MCF 10A (cell line): Measurements from ENCODE around the gene SELPLG. TPM values are rescaled to one million over a fixed set of nuclear protein-coding genes. Genes with fewer than 3 reads are reported as not detected.

Experiments
- BruUV-seq: library from RNA; stranded (reverse); fragments of 400-500 nt; replicated peaks from 2 replicates; lab custom pipeline; 2021; lab: Mats Ljungman, UMichigan
- CTCF ChIA-PET: fragments of 300-600 bp; sonication (Branson Sonifier 250); formaldehyde crosslinking; extraction: SDS; loops from one replicate; lab custom pipeline; 2021; ENCODE audit warnings: antibody characterized with exemption, inconsistent platforms; lab: Yijun Ruan, JAX
- POLR2A ChIA-PET: fragments of 300-600, 350-650 bp; sonication (Branson Sonifier 250); formaldehyde crosslinking; extraction: SDS; loops from one replicate; lab custom pipeline; 2020; ENCODE audit warnings: antibody characterized with exemption, inconsistent platforms; lab: Yijun Ruan, JAX
- DNase-seq: peaks from one replicate; pipeline ENCODE4 v3.0.0-alpha.2; 2018; ENCODE audit not compliant: unreplicated experiment
- H3K27ac Mint-ChIP-seq: one replicate; pipeline ENCODE4 v1.8.0; 2022; ENCODE audit warnings: mild to moderate bottlenecking, low read depth, mixed read lengths; ENCODE audit not compliant: unreplicated experiment
- H3K27me3 Mint-ChIP-seq: one replicate; pipeline ENCODE4 v1.8.0; 2022; ENCODE audit warnings: mixed read lengths; ENCODE audit not compliant: insufficient read depth, unreplicated experiment
- H3K36me3 Mint-ChIP-seq: one replicate; pipeline ENCODE4 v1.8.0; 2022; ENCODE audit warnings: mild to moderate bottlenecking, moderate library complexity, mixed read lengths; ENCODE audit not compliant: insufficient read depth, unreplicated experiment
- H3K4me1 Mint-ChIP-seq: one replicate; pipeline ENCODE4 v1.8.0; 2022; ENCODE audit warnings: mixed read lengths; ENCODE audit not compliant: insufficient read depth, unreplicated experiment
- H3K4me3 Mint-ChIP-seq: one replicate; pipeline ENCODE4 v1.8.0; 2022; ENCODE audit warnings: mild to moderate bottlenecking, moderate library complexity, mixed read lengths; ENCODE audit not compliant: unreplicated experiment
- H3K9me3 Mint-ChIP-seq: one replicate; pipeline ENCODE4 v1.8.0; 2022; ENCODE audit warnings: mixed read lengths; ENCODE audit not compliant: unreplicated experiment
- intact Hi-C: fragments of 100-400 bp; cut with micrococcal nuclease; formaldehyde crosslinking; loops from 2 replicates; pipeline ENCODE4 v1.14.1; 2022
- total RNA-seq: library from RNA; stranded (reverse); gene quantifications from 2 replicates; pipeline ENCODE4 v1.2.3, GENCODE V29; 2022
- TF ChIP-seq, protein P1 (sequence below): fragments of 200-600 bp; IDR thresholded peaks from one replicate; pipeline ENCODE4 v1.8.0; 2022; ENCODE audit warnings: antibody characterized with exemption, mild to moderate bottlenecking; ENCODE audit not compliant: unreplicated experiment

The SELPLG gene
- total RNA-seq, 1 experiment from 2014 or later, result 0.86 TPM

DNA sequence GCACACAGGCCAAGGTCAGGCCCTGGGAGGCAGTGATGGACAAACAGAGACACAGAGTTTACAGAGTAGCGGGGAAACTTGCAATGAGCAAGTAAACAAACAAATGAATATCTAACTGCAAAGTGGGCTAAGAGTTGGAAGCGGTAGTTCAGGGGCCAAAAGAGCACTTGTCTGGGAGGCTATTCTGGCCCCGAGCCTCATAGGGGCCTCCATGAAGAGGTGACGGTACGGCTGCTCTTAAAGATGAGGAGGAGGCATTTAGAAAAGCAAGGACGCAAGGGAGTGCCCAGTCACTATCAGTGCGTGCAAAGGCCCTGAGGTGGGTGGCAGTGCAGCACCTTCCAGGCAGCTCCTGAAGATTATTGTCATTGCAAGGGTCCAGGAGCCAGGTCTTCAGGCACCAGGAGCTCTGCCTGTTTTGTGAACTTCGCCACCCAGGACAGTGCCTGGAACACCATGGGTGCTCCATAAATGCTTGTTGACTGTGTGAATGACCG is 31.4 kb downstream of the SELPLG start:
- Mint-ChIP-seq H3K9me3 (no peaks in the 10 kb centered on the region), H3K27ac (no peak overlapping the region), H3K36me3 (no peaks in the 10 kb centered on the region), H3K4me1 (no peaks in the 10 kb centered on the region), H3K27me3 (no peaks in the 10 kb centered on the region), H3K4me3 (no peak overlapping the region)
- no TSS peak for BruUV-seq
- intact Hi-C loops, result no loop called here
- TF ChIP-seq, protein P1, sequence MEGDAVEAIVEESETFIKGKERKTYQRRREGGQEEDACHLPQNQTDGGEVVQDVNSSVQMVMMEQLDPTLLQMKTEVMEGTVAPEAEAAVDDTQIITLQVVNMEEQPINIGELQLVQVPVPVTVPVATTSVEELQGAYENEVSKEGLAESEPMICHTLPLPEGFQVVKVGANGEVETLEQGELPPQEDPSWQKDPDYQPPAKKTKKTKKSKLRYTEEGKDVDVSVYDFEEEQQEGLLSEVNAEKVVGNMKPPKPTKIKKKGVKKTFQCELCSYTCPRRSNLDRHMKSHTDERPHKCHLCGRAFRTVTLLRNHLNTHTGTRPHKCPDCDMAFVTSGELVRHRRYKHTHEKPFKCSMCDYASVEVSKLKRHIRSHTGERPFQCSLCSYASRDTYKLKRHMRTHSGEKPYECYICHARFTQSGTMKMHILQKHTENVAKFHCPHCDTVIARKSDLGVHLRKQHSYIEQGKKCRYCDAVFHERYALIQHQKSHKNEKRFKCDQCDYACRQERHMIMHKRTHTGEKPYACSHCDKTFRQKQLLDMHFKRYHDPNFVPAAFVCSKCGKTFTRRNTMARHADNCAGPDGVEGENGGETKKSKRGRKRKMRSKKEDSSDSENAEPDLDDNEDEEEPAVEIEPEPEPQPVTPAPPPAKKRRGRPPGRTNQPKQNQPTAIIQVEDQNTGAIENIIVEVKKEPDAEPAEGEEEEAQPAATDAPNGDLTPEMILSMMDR, result no peak
- CTCF ChIA-PET, result interaction anchor here (3.0 kb wide), 1 partner anchor 16 kb away, joined by 7 read pairs; no protein-coding TSS in a partner anchor
- no peak for DNase-seq
- POLR2A ChIA-PET, result no interaction called here

DNA sequence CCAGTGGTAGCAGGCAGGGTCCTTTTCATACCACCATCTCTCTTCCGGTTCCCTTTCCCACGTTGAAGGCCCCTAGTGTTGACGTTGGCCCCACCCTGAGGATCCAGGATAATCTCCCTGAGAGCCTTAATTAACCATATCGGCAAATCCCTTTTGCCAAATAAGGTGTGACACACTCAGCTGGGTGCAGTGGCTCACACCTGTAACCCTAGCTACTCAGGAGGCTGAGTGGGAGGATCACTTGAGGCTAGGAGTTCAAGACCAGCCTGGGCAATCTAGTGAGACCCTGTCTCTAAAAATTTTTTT is 33.0 kb downstream of the SELPLG start:
- Mint-ChIP-seq H3K36me3 (no peaks in the 10 kb centered on the region), H3K27ac (no peak overlapping the region), H3K27me3 (no peaks in the 10 kb centered on the region), H3K9me3 (no peaks in the 10 kb centered on the region), H3K4me1 (no peaks in the 10 kb centered on the region), H3K4me3 (no peak overlapping the region)
- BruUV-seq, result no TSS peak
- intact Hi-C loops, result no loop called here
- TF ChIP-seq, protein P1, result no peak
- no peak for DNase-seq
- POLR2A ChIA-PET, result interaction anchor here (0.6 kb wide), 1 partner anchor 61 kb away, joined by 4 read pairs; no protein-coding TSS in a partner anchor
- CTCF ChIA-PET, result interaction anchor here (0.6 to 3.0 kb wide), 5 partner anchors 12 to 133 kb away, joined by 3 to 7 read pairs (median 3); no protein-coding TSS in a partner anchor

DNA sequence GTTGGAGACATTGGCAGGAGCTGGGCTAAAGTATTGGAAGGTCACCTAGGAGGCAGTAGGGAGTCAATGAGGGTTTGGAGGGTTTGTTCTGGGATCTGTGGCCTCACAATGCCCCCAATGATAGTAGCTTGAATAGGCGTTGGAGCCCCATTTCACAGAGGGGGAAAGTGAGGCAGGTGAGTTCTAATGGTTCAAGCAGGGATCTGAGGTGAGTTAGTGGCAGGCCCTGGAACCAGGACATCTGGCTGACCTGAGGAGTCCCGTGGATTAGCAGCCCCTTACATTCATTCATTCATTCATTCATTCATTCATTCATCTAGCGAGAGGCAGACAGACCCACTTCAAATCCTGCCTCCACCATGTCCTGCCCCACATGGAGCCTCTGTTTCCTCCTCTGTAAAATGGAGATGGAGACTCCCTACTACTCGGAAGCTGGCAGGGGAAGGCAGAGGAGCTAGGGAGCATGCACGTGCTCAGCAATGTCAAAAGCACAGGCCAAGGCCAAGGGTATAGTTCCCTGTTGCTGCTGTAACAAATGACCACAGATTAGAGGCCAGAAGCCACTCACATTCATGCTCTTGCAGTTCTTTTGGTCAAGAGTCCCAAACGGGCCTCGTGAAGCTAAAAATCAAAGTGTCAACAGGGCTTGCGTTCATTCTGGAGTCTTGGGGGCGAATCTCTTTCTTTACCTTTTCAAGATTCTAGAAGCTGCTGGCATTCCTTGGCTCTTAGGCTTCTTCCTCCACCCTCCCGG is 33.6 kb downstream of the SELPLG start:
- POLR2A ChIA-PET, result interaction anchor here (0.6 kb wide), 1 partner anchor 61 kb away, joined by 4 read pairs; no protein-coding TSS in a partner anchor
- H3K4me3 Mint-ChIP-seq, result no peak overlapping the region
- BruUV-seq, result no TSS peak
- H3K27ac Mint-ChIP-seq, result no peak overlapping the region
- no peak for DNase-seq
- no peaks in the 10 kb centered on the region for H3K4me1 Mint-ChIP-seq
- TF ChIP-seq, protein P1, result no peak
- H3K9me3 Mint-ChIP-seq, result no peaks in the 10 kb centered on the region
- intact Hi-C loops, result no loop called here
- CTCF ChIA-PET, result interaction anchor here (1.5 to 3.0 kb wide), 2 partner anchors 18 to 35 kb away, joined by 4 to 7 read pairs; no protein-coding TSS in a partner anchor
- no peaks in the 10 kb centered on the region for H3K36me3 Mint-ChIP-seq
- H3K27me3 Mint-ChIP-seq, result no peaks in the 10 kb centered on the region

DNA sequence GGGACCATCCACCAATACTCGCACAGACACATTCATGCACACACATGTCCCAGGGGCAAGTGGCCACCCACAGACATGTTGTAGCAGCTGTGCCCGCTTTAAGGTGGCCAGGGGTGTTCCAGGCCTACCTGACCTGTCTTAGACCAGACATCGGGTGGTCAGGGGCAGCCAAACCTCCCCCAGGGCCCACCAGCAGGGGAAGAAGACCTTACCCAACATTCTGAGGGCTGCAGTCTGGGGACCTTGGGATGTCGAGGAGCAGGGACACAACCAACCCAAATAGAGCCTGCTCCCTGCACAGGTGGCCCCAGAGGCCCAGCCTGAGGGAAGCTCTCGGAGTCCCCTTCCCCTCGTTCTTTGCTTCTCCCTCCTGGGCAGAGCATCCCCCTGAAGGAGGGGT is 34.2 kb downstream of the SELPLG start:
- TF ChIP-seq, protein P1, result no peak
- H3K27ac Mint-ChIP-seq, result no peak overlapping the region
- CTCF ChIA-PET, result interaction anchor here (1.5 to 3.0 kb wide), 2 partner anchors 19 to 35 kb away, joined by 4 to 7 read pairs; no protein-coding TSS in a partner anchor
- no peaks in the 10 kb centered on the region for H3K9me3 Mint-ChIP-seq
- H3K4me3 Mint-ChIP-seq, result no peak overlapping the region
- H3K36me3 Mint-ChIP-seq, result no peaks in the 10 kb centered on the region
- no peak for DNase-seq
- intact Hi-C loops, result no loop called here
- no peaks in the 10 kb centered on the region for H3K4me1 Mint-ChIP-seq
- no TSS peak for BruUV-seq
- POLR2A ChIA-PET, result no interaction called here
- H3K27me3 Mint-ChIP-seq, result no peaks in the 10 kb centered on the region
